ENCODE results near the gene ANK2. TPM values are rescaled to one million over a fixed set of nuclear protein-coding genes. Genes with fewer than 3 reads are reported as not detected.
"Not testable (repeated sequence)": the region's sequence is repeated elsewhere in the genome, so short reads cannot be mapped to it uniquely, and the experiment has no call there.

Gene ANK2
- total RNA-seq, 1 experiment from 2014 or later, result 5.6 TPM

DNA sequence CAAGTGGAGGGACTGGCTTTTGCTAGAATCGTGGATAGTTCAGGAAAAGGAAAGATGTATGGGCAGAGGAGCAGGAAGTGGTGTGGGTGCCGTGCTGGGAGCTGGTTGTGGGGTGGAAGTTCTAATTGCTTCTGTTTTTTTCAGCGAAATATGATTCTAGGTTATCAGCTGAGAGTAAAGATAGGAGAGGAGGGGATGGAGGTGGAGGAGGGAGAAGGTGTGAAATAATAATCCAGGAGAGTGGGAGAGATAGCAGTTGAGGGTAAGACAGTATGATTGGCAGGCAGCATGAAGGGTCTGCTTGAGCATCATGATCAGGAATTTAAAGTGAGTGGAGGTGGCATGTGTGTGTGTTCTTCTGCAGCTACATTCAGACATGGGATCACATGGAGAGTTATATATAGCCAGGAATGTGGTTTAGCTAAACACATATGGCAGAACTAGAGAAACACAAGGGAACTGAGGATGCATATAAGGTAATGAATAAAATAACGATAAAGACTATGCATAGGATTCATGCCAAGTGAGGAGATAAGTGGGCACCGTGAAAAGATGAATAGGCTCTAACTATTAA, 133.7 kb downstream of the ANK2 start:
- Histone ChIP-seq H3K4me3 (replicated peaks in 1 of 2; ENCODE audit: low read depth in 1 of 2, low read length in 2 of 2) (no peak overlapping the region), H3K79me2 (ENCODE audit: insufficient read depth, low read length) (no peaks in the 10 kb centered on the region), H4K20me1 (ENCODE audit: insufficient read depth) (no peaks in the 10 kb centered on the region), H3K4me2 (ENCODE audit: low read length) (no peak overlapping the region), H3K9me3 (ENCODE audit: control insufficient read depth in 1 of 2, insufficient read depth in 1 of 2, low read depth in 1 of 2, low read length in 2 of 2) (no peaks in the 10 kb centered on the region), H3K9ac (ENCODE audit: low read length) (no peak overlapping the region), H3K4me1 (ENCODE audit: control insufficient read depth in 1 of 2, insufficient read depth in 2 of 2, low read length in 2 of 2) (no peaks in the 10 kb centered on the region), H3K36me3 (ENCODE audit: control insufficient read depth in 1 of 2, insufficient read depth in 2 of 2, low read length in 2 of 2) (no peaks in the 10 kb centered on the region), H3K9me2 (ENCODE audit: insufficient read depth) (no peaks in the 10 kb centered on the region), H2AFZ (ENCODE audit: low read depth, low read length, poor library complexity, severe bottlenecking) (no peak overlapping the region), H3K27me3 (ENCODE audit: insufficient read depth, low read length) (no peaks in the 10 kb centered on the region), H3K27ac (ENCODE audit: low read depth, low read length) (no peak overlapping the region)
- no TSS peak for BruUV-seq (replicated peaks)
- POLR2A ChIA-PET, result no interaction called here
- no peak for DNase-seq (ENCODE audit: low read depth, low spot score)
- TF ChIP-seq SRF (IDR thresholded peaks at IDR 0.05; ENCODE audit: low read depth), result no peak
- TF ChIP-seq EGR1 (IDR thresholded peaks at IDR 0.05; ENCODE audit: low read depth), result no peak
- TF ChIP-seq ZFX (IDR thresholded peaks at IDR 0.05), result no peak
- no peak for TF ChIP-seq EZH2phosphoT487 (IDR thresholded peaks at IDR 0.05; ENCODE audit: borderline replicate concordance)
- TF ChIP-seq, protein P1, sequence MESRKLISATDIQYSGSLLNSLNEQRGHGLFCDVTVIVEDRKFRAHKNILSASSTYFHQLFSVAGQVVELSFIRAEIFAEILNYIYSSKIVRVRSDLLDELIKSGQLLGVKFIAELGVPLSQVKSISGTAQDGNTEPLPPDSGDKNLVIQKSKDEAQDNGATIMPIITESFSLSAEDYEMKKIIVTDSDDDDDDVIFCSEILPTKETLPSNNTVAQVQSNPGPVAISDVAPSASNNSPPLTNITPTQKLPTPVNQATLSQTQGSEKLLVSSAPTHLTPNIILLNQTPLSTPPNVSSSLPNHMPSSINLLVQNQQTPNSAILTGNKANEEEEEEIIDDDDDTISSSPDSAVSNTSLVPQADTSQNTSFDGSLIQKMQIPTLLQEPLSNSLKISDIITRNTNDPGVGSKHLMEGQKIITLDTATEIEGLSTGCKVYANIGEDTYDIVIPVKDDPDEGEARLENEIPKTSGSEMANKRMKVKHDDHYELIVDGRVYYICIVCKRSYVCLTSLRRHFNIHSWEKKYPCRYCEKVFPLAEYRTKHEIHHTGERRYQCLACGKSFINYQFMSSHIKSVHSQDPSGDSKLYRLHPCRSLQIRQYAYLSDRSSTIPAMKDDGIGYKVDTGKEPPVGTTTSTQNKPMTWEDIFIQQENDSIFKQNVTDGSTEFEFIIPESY (IDR thresholded peaks at IDR 0.05; ENCODE audit: extremely low read depth, insufficient replicate concordance, low read length), result no peak
- CTCF ChIA-PET, result interaction anchor here (0.5 kb wide), 1 partner anchor 688 kb away, joined by 3 read pairs; no protein-coding TSS in a partner anchor
- intact Hi-C loops (cut with micrococcal nuclease), result no loop called here
- no peak for ATAC-seq
- RAD21 ChIA-PET (ENCODE audit: low non-redundant PET in 1 of 2, low total read pairs in 2 of 2, uncharacterized antibody in 2 of 2, unreplicated experiment in 2 of 2), result no interaction called here

DNA sequence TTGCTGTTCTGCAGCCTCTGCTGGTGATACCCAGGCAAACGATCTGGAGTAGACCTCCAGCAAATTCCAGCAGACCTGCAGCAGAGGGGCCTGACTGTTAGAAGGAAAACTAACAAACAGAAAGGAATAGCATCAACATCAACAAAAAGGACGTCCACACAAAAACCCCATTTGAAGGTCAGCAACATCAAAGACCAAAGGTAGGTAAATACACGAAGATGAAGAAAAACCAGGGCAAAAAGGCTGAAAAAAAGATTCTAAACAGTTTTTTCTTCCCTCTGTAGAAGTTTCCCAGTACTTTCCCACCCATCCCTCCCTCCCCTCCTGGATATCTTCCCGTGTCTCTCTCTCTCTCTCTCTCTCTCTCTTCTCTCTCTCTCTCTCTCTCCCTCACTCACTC, 136.8 kb downstream of the ANK2 start:
- H3K79me2 ChIP-seq (ENCODE audit: insufficient read depth, low read length); intact Hi-C loops (cut with micrococcal nuclease); H2AFZ ChIP-seq (ENCODE audit: low read depth, low read length, poor library complexity, severe bottlenecking); H3K4me3 ChIP-seq (replicated peaks in 1 of 2; ENCODE audit: low read depth in 1 of 2, low read length in 2 of 2); H3K9ac ChIP-seq (ENCODE audit: low read length); RAD21 ChIA-PET (ENCODE audit: low non-redundant PET in 1 of 2, low total read pairs in 2 of 2, uncharacterized antibody in 2 of 2, unreplicated experiment in 2 of 2); POLR2A ChIA-PET; ATAC-seq; DNase-seq (ENCODE audit: low read depth, low spot score); H3K27me3 ChIP-seq (ENCODE audit: insufficient read depth, low read length); H4K20me1 ChIP-seq (ENCODE audit: insufficient read depth); H3K4me2 ChIP-seq (ENCODE audit: low read length); H3K4me1 ChIP-seq (ENCODE audit: control insufficient read depth in 1 of 2, insufficient read depth in 2 of 2, low read length in 2 of 2); H3K9me2 ChIP-seq (ENCODE audit: insufficient read depth); BruUV-seq (replicated peaks); H3K9me3 ChIP-seq (ENCODE audit: control insufficient read depth in 1 of 2, insufficient read depth in 1 of 2, low read depth in 1 of 2, low read length in 2 of 2); CTCF ChIA-PET; H3K27ac ChIP-seq (ENCODE audit: low read depth, low read length); H3K36me3 ChIP-seq (ENCODE audit: control insufficient read depth in 1 of 2, insufficient read depth in 2 of 2, low read length in 2 of 2): not testable (repeated sequence)
